Eye (tissue), 1 donor: ENCODE results near the gene TRIM28.
A peak's percentile ranks its signal among the peaks of the same experiment; 100 is the strongest.

Experiments
- DNase-seq: peaks from one replicate; pipeline ENCODE4 v3.0.0-alpha.2; 2015

TRIM28 gene

DNA sequence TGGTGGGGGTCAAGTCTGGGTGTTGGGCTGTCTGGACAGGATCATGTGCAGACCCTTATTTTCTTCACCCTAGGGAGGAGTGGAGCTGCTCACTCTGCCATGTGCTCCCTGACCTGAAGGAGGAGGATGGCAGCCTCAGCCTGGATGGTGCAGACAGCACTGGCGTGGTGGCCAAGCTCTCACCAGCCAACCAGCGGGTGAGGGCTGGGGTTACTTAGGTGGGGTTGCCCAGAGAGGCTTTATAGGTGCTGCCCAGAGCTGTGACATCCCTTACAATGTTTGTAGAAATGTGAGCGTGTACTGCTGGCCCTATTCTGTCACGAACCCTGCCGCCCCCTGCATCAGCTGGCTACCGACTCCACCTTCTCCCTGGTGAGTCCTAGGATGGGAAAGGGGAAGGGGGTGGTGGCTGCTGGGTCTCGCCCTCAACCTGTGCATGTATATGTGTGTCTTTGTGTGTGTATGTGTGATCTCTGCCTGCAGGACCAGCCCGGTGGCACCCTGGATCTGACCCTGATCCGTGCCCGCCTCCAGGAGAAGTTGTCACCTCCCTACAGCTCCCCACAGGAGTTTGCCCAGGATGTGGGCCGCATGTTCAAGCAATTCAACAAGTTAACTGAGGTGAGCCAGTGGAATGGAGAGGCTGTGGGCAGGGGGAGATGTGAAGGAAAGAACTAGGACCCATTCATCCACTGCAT, 5.9 kb downstream of the TRIM28 start:
- DNase-seq = no peak

GRCh38 chr19:58550362-58551122, 6.7 kb downstream of the TRIM28 start:
- DNase-seq = no peak

DNA sequence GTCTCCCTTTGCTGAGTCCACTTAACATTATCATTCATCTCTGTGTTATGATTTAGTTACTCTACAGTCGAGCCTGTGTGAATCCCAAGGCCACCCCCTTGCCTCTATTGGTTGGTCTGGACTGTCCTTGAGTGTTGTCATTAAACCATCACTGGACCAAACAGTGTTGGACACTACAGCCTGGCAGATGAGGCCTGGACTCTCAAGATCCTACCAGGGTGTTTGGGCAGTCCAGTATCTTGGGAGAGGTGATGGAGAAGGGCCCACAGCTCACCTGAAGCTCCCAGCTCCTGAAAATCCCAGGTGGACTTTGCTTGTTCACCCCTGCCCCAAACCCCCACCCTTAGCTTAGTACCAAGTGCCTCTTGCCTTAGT, 7.2 kb downstream of the TRIM28 start:
- no peak for DNase-seq

- no peak for DNase-seq
These were observed 8.0 kb downstream of the TRIM28 start for GRCh38 chr19:58551577-58552471.

DNA sequence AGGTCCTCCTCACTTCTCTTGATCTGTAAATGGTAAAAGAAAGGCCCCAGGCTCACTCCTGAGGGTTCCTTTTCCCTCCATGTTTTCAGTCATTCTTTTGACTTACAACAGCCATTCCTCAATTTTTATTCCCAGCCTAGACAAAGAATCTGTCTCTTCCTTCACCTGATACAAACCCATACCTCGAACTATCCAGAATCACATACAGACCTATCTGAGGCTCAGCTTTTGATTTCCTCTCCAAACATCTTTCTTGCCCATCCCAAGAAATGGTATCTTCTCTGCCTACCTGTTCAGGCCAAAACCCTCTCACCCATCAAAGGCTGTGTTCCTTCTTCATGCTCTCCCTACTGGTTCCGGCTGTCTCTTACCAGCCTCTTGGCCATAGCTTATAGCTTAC, 8.8 kb downstream of the TRIM28 start:
- DNase-seq = no peak

DNA sequence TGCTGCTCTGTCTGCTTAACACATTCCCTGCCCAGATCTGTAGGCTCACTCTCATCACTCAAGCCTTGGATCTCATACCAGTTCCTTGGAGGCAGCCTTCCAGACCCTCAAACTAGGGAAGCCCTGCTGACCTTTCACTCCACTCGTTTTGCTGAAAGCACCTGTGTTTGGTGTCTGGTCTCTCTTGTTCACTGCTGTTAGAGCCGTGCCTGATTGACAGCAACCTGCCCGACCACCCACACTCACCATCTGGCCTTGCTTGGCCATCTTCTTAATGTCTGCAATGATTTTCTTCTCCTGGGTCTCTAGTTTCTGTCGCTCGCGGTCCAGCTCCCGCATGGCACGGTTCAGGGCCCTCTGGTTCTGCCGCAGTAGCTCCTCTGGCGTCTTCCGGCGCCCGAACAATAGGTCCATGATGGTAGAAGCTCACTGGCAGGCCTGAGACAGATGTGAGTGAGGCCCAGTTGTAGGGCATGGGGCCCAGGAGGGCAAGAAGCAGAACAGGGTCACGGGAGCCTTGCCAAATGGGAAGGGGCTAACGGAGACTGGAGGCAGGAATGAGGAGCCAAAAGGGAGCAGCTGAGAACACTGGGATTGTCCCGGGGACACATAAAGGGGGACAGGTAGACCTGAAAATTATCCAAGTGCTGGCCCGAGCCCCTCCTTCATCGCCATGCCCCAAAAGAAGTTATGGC, 10.1 kb downstream of the TRIM28 start:
- DNase-seq = peak; percentile 40

DNA sequence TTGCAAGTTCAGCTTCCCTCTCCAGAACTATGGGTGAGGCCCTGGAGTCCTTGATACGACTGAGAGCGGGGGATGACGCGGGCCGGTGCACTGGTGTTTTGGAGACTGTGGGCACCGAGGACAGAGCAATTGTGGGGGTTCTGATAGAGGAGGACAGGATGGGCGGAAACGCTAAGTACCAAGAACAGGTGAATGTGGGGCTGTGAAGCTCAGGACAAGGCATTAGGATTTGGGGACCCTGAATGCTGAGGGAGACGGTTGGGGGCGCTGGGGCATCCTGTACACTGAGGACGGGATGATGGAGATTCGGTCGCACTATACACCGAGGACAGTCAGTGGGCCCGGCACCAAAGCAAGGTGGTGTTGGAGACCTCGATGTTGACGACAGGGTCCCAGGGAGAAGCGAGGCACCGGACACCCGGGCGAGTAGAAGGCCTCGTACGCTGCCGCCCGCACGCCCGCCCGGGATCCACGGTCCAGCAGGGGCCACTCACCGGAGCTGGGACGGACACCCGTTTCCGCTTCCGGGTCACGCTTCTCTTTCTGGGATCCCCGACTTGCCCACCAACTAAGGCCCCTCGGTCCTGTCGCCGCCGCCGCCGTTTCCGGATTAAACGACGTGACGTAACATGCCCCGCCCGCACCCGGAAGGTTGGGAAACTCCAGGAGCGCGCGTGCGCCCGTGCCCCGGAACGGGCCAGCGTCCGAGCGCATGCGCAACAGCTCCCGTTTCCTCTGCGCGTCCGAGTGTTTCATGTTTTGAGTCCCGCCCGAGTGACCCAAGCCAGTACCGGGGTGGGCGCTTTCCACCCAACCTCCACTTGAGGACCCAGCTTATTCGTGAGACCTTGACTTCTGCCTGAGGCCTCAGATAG, 10.9 kb downstream of the TRIM28 start, which contains the start of gene CHMP2A:
Gene CHMP2A (minus strand): TSS at position 612 of the 875 bp plus-strand sequence. CDS start 893 bp downstream, outside the sequence.
- DNase-seq = peak; percentile 98

- DNase-seq = no peak
These were observed 11.6 kb downstream of the TRIM28 start for GRCh38 chr19:58555369-58555885.

DNA sequence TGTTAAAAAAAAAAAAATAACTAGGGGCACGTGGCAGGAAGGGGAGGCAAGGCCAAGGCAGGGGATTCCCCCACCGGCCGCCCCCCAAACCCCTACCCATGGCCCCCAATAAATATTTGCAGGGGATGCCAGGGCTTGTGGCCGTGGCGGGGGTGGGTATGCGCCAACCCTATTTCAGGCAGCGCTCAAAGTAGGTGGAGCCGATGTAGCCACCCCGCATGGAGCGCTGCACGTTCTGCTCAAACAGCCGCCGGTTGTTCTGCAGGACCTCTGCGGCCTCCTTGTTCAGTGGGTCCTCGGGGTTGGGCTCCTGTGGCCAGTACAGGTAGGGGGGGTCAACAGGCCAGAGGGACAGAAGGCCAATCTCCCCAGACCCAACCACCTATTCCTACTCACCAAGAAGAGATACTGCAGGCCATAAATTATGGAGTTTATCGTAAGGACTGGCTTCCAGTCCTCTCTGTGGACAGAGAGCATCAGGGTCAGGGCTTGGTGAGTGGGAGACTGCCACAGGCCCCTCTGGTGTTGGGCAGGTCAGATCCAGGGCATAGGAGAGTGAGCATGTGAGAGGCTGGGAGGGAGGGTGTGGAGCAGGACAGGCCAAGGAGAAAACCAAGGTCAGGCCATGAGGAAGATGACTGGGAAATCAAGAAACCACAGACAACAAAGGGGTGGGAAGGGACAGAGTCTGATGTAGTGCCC, 12.2 kb downstream of the TRIM28 start:
- DNase-seq = no peak

DNA sequence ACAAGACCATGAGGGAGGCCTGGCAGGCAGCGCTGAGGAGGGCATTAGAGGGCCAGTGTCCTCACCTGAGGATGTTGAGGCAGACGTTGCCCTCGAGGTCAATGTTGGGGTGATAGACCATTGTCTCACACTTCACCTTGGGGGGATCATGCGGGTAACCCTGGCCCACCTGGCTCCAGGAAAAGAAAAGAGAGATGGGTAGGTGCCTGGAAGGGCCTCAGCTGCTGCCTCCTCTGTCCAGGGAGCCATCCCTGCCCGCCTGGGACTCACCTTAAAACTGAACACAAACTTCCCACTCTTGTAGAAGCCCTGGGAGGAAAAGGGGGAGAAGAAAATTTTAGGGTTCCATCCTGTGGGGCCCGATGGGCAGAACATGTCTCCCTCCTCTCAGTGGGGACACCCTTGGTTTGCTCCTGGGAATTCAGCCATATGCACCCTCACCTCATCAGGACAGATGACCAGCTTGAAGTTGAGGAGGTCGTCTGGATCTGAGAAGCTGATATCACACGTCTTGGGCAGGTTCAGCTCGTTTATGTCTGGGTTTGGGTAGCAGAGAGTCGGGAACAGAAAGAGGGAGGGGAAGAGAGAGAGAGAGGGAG, 12.9 kb downstream of the TRIM28 start:
- DNase-seq = no peak

- DNase-seq = no peak
These were observed 13.6 kb downstream of the TRIM28 start for GRCh38 chr19:58557221-58558065.

GRCh38 chr19:58558066-58558622, 14.3 kb downstream of the TRIM28 start, which contains the start of gene UBE2M:
Gene UBE2M (minus strand): TSS chr19:58558611. CDS start chr19:58558381, 230 bp downstream.
- DNase-seq = peak; percentile 60

DNA sequence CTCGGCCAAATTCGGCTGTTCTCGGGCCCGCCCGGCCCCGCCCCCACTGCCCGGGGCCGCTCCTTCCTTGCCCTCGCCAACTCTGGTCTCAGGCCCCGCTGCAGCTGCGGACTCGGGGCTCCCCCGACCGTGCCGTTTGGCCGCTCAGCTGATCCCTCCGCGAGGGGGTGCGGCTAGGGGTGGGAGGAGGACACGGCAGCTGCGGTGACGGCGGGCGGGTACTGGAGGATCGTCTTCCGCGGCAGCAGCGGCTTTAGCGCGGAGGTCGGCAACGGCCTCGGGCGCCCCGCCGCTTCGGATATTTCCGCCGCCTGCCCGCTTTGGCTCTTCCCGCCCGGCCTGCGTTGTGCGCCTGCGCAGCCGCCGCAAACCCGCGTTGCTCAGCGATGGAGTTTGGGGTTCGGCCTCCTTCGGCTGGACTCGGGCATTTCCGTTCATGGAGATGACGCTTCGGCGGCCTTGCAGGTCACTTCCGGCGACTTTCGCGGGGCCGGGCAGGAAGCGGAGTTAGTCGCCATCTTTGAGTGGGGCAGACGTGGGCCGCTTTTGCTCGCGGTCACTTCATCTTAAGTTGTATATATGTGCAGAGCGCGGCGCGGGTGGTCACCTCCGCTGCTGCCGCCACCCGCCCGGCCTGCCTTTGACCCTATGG, 14.9 kb downstream of the TRIM28 start:
- peak; percentile 100 for DNase-seq

- DNase-seq = peak; percentile 96
These were observed 15.6 kb downstream of the TRIM28 start for GRCh38 chr19:58559275-58560006.

DNA sequence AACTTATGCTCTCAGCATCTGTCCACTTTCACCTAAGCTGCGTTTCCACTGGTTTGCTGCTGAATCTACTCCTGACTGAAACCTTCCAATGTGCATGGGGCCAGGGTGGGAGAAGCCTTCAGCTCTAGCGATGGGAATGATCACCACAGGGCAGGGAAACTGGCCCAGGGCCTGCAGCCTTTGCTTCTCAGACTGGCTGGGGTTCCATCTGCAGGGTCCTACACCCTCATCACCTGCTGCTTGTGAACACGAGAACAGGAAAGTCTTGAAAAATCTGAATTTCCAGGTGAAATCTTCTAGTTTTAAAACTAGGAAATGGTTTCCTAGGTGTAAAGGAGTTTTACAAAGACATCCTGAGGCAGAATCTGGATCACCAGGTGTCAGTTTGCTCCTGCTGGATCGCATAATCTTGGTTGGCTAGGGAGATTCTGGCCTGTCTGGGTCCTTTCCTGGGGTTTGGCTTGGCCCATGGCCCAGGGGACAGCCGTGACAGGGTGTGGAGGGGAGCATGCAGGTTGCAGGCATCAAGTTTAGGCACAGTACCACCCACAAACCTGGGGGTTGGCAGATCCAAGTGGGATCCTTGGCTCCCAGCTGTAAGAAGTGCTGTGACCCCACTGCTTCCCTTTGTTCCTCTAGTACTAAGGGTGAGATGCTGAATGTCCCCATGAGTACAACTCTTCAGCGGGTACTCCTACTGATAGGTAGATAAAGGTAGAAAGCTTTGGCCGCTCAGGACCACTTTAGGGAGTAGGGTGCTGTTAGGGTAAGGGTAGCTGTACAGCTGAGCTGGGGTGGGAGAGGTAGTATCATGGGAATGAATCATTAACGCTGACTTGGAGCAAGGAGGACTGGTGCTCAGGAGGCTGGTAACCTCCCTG, 16.4 kb downstream of the TRIM28 start:
- no peak for DNase-seq

- DNase-seq = no peak
These were observed 17.1 kb downstream of the TRIM28 start for GRCh38 chr19:58560921-58561320.
